GM20431 (cell line): ENCODE measurements around the gene SDHAF1.
"Not testable (repeated sequence)": the region's sequence is repeated elsewhere in the genome, so short reads cannot be mapped to it uniquely, and the experiment has no call there.

Experiments
- in situ Hi-C: fragments of 300-500 bp; cut with MseI, MboI; formaldehyde crosslinking; loops from one replicate; pipeline ENCODE4 v1.15.0; 2020; ENCODE audit warnings: low sequenced_read_pairs; ENCODE audit not compliant: unreplicated experiment

Gene SDHAF1

DNA sequence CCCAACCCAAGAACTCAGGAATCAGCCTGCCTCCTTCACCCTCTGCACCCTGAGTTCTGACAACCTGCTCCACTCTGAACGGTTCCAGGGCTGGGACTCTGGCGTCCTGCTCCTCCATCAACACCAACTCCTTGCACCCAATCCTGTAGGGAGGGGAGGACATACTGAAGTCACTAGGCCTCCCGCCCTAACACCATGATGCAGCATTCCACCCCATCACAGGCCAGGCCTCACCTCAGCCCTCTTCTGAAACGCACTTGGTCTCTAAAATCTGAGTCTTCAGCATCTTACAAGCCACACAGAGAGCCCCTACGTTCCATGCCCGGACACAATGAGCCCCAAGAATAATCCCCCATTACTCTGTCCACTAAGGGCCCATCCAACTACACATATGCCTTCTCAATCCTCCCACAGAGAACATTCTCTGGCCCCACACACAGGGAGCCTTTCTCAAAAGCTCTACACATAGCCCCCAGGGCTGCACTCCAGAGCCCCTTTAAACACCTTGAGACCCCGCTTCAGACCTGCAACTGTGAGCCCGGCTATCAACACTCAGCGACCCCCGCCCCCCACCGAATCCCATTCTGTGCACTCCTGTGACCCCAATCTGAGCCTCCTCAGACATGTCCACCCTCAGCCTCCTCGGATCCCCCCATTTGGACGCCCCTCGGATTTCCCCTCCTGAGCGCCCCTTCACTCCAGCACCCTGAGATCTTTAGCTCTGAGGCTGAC lies 18.5 kb downstream of the SDHAF1 start:
- in situ Hi-C loops = no loop called here

DNA sequence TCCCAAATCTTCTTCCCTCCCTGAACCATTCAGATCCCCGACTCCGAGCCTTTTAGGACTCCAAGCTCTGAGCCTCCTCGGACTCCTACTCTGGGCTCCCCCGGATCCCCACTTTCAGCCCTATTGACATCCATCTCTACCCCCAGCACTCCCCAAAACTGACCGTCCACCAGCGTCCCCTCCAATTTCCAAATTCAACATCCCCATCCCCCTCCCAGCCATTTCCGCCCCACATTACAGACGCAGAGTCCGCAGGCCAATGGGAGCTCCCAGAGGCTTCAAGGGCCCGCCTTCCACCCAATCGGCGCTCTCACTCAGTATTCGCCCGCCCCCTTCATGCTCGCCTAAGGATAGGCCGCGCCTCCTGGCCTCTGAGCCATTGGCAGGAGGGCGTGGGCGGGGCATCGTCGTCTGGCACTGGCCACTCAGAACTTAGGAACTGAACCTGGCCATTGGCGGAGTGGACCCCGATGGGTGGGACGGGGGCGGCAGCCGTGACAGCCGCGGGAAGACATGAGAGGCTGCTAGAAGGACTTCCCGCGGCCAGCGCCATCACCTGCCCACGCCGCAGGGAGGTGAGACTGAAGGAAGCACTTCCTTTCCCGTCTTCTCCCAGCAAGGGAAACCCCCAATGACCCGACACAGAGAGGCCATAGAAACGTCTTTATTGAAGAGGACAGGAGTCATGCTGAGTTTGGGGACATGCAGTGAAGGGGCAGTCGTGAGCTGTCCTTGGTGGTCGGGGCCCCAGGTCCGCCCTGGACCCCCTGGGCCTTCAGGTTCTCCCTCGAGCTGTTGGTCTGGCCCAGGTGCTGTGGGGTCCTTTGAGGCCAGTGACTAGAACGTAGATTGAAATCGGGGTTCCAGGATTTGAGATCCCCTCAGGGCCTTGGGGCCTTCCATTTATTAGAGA lies 19.3 kb downstream of the SDHAF1 start, which contains the start of gene ALKBH6:
Gene ALKBH6 (minus strand): TSS at position 202 of the 913 bp plus-strand sequence. CDS start 816 bp downstream, outside the sequence.
- in situ Hi-C loops = no loop called here

DNA sequence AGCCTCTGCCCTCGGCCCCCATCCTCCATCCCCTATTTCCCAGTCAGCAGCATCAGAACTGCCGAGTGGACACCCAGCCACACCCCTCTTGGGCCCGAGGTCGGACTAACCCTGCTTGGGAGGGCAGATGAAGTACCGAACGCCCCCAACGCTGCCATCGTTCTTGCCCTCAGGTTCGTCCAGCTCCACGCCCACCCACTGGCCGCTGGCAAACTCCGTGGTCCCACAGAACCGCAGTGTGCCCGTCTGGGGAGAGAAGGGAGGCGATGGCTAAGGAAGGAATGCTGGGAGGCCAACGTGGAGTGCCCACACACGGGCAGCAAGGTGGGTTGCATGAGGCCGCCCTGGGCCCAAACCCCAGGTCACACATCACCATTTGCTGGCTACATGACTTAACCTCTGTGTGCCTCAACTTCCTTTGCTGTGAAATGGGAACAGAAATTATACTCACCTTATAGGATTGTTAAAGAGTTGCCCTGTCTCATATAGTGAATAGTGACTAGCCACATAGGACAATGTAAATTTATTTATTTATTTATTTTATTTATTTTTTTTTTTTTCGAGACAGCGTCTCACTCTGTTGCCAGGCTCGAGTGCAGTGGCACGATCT lies 24.2 kb downstream of the SDHAF1 start:
- in situ Hi-C loops = no loop called here

- in situ Hi-C loops = no loop called here
Measured at GRCh38 chr19:36023432-36023831, 28.4 kb downstream of the SDHAF1 start.

DNA sequence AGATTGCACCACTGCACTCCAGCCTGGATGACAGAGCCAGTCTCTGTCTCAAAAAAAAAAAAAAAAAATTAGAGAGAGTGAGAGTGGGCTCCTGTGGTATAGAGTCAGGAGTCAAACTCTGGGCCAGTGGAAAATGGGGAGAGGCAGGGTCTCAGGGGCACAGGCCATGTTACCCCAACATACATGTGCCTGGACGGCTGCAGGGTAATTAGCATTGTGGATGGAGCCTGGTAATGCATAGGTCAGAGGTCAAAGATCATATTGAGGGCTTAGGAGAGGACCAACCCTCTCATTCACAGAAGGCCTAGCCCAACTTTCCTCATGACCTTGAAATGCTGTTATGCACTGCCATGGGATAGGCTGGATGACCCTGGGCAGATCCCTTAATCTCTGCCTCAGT lies 30.6 kb downstream of the SDHAF1 start:
- in situ Hi-C loops = no loop called here

GRCh38 chr19:36026091-36026876 lies 31.3 kb downstream of the SDHAF1 start:
- in situ Hi-C loops = no loop called here

DNA sequence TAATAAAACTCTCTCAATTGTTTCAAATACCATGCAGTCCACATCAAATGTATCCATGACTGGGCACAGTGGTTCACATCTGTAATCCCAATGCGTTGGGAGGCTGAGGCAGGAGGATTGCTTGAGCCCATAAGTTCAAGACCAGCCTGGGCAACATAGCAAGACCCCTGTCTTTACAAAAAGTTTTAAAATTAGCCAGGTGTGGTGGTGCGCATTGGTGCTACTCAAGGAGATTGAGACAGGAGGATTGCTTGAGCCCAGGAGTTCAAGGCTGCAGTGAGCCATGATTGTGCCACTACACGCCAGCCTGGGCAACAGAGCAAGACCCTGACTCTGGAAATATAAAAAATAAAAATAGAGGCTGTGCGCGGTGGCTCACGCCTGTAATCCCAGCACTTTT lies 32.7 kb downstream of the SDHAF1 start:
- in situ Hi-C loops = no loop called here

DNA sequence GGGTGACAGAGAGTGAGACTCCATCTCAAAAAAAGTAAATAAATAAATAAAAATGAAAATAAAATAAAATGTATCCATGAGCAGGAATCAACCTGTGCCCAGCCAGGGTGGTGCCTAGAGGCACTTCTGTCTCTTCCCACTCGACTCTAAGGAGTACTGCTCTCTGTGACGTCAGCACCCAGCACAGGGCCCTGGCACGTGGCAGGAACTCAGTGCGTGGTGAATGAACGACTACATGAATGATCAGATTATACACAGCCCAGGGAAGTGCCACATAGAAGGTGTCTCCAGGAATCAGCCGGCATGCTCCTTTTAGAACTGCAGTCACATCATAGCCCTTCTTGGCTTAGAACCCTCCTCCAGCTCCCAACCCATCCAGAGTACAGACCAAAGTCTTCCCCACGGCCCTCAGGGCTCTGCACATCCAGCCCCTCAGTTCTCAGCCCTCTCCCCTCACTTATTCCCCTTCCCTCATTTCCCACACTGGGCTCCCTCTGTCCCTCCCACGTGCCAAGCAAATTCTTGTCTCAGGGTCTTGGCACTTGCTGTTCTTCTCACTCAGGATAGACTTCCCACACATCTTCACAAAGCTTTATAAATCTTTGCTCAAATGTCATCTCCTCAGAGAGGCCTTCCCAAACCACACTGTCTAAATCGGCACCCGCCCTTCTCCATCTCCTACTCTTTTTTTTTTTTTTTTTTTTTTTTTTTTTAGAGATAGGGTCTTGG lies 33.5 kb downstream of the SDHAF1 start:
- in situ Hi-C loops = no loop called here

DNA sequence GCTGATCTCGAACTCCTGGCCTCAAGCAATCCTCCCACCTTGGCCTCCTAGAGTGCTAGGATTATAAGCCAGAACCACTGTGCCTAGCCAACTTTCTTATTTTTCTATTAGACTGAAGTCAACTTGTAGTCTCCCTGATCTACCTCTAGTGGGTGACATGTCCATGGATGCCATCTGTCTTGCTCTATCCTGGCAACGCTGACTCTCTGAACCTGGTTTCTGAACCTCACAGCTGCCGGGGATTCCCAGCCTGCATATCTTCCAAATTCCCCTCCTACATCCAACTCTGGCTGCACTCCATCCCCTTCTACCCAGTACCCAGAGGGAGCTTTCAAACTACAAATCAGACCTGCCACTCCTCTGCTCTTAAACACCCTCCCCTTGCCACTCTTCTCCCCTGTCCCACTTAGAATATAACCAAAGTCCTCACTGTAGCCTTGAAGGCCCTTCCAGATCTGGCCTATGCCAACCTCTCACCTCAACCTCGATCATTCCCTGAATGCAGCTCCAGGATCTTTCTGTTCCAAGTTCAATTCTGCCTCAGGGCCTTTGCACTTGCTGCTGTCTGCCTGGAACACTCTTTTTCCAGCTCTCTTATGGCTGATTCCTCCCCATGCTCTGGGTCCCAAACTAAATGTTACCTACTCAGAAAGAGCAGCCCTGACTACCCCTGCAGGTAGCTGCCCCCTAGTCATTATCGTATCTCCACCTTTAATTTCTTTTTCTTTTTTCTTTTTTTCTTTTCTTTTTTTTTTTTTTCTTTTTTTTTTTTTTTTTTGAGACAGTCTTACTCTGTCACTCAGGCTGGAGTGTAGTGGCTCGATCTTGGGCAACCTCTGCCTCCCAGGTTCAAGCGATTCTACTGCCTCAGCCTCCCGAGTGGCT lies 35.5 kb downstream of the SDHAF1 start:
- in situ Hi-C loops = no loop called here

- in situ Hi-C loops = no loop called here
Measured at GRCh38 chr19:36031308-36031707, 36.3 kb downstream of the SDHAF1 start.

DNA sequence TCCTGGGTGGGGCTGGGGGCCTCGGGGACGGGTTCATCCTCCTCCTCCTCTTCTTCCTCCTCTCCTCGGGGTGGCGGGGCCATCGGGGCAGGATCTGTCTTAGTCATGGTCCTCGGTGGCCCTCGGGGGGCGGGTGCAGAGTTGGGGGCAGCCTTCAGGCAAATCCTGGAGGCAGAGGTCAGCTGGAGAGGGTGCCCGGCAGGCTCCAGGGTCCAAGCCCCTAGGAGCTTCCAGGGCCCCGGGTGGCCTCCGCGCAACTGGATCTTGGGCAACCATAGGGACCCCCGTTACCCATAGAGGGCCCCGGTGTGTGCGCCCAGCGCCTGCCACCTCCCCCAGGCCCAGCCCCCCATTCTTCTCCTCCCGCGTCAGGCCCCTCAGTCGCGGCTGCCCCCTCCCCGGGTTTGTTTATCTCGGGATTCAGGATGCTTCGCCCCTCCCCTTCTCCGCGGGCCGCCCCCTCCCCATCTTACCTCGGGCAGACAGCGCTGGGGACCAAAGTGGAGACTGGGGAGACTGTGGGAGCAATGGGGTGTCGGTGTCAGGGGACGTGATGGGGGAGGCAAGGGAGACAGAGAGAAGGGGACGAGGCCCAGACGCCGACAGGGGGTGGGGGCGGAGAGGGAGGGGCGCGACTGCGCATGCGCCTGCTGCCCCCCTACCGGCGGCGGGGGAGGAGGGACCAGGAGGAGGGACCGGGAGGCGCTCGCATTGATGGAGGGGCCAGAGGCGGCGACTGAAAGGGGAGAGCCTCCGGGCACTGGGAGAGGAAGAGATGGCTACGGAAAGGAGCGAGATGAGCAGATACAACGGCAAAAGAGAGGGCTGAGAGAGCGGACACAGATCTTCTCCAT lies 37.5 kb downstream of the SDHAF1 start, which contains the start of gene CLIP3:
Gene CLIP3 (minus strand): TSS at position 623 of the 854 bp plus-strand sequence. CDS start 516 bp downstream, at position 107.
- in situ Hi-C loops = no loop called here

- in situ Hi-C loops = no loop called here
Measured at GRCh38 chr19:36040495-36040894, 45.5 kb downstream of the SDHAF1 start.

- in situ Hi-C loops = not testable (repeated sequence)
Measured at GRCh38 chr19:36041092-36041491, 46.1 kb downstream of the SDHAF1 start.

DNA sequence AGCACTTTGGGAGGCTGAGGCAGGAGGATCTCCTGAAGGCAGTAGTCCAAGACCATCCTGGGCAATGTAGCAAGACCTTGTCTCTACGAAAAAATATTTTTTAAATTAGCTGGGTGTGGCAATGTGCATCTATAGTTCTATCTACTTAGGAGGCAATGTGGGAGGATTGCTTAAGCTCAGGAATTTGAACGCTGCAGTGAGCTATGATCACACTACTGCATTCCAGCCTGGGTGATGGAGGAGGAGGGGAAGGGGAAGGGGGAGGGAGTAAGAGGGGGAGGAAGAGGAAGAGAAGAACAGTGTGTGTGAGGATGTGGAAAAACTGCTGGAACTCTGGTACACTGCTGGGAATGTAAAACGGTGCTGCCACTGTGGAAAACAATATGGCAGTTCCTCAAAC lies 46.8 kb downstream of the SDHAF1 start:
- in situ Hi-C loops = no loop called here

DNA sequence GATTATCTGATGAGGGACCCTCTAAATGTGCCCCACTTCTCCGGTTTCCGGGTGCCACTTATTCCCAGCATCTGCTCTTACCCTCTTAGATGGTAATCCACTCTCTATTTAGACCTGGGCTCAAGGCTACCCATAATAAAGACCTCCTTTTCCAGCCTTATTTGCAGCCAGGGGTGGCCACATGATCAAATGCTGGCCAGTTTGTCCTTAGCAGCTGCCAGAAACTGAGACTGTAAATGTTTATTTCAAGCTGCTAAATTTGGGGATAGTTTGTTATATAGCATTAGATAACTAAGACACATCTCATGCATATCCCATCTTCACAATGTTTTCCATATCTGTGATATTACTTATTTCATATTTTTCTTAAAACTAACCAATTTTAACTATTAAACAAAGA lies 49.0 kb downstream of the SDHAF1 start:
- in situ Hi-C loops = no loop called here
